Kidney (tissue), 22 donors: Measurements from ENCODE around the gene YBX2. TPM values are rescaled to one million over a fixed set of nuclear protein-coding genes. Genes with fewer than 3 reads are reported as not detected.
A peak's percentile ranks its signal among the peaks of the same experiment; 100 is the strongest.

Source experiments
- DNase-seq, 5 donors: peaks; one replicate each; pipeline ENCODE4 v3.0.0-alpha.2; 2013 to 2020
- FAIRE-seq: peaks from 2 replicates; lab custom pipeline; 2012; peaks lifted over from hg19 to GRCh38; lab: Jason Lieb, UNC
- H3K27ac ChIP-seq, 2 donors: one replicate each; pipeline ENCODE4 v1.7.0; 2013; ENCODE audit warnings: low read depth in 2 of 2, low read length in 2 of 2, inconsistent platforms in 1 of 2
- H3K27me3 ChIP-seq: one replicate; pipeline ENCODE4 v1.7.1; 2013; ENCODE audit warnings: low read length, inconsistent platforms; ENCODE audit not compliant: control insufficient read depth, insufficient read depth
- H3K36me3 ChIP-seq, 3 donors: one replicate each; pipeline versions ENCODE4 v1.7.0 to v1.7.1; 2013; ENCODE audit warnings: low read length in 3 of 3, control low read depth in 1 of 3, inconsistent platforms in 1 of 3; ENCODE audit not compliant: insufficient read depth in 3 of 3, control insufficient read depth in 2 of 3
- H3K4me1 ChIP-seq, 3 donors: one replicate each; pipeline versions ENCODE4 v1.7.0 to v1.7.1; 2013; ENCODE audit warnings: low read length in 3 of 3, inconsistent platforms in 1 of 3, low read depth in 1 of 3; ENCODE audit not compliant: control insufficient read depth in 2 of 3, insufficient read depth in 2 of 3
- H3K4me3 ChIP-seq, 3 donors: one replicate each; pipeline versions ENCODE4 v1.7.0 to v1.8.1; 2013; ENCODE audit warnings: low read length in 3 of 3, control low read depth in 1 of 3, inconsistent platforms in 1 of 3
- H3K9ac ChIP-seq, 3 donors: one replicate each; pipeline versions ENCODE4 v1.7.0 to v1.7.1; 2013; ENCODE audit warnings: low read length in 3 of 3, control low read depth in 1 of 3, inconsistent platforms in 1 of 3
- H3K9me3 ChIP-seq, 3 donors: one replicate each; pipeline versions ENCODE4 v1.7.0 to v1.7.1; 2013; ENCODE audit warnings: low read length in 3 of 3, control low read depth in 1 of 3, inconsistent platforms in 1 of 3; ENCODE audit not compliant: control insufficient read depth in 2 of 3, insufficient read depth in 1 of 3
- intact Hi-C: fragments of 100-400 bp; cut with DNase I; formaldehyde crosslinking; loops from one replicate; pipeline ENCODE4 v1.11.1; 2022
- long read RNA-seq, 10 donors: library from polyadenylated mRNA in 1 of 10; unstranded in 1 of 10; transcript quantifications; one replicate each; pipeline ENCODE4 v2.0.0 and lab custom pipeline, GENCODE V29; 2021 to 2026
- polyA plus RNA-seq: library from polyadenylated mRNA; stranded (reverse); fragments of 350-450 nt; fragmentation: Illumina TruSeq; extraction: RNeasy Lipid Tissue Mini Kit (QIAGEN cat#74804); gene quantifications from one replicate; pipeline ENCODE4 v1.2.3, GENCODE V29; 2014; ENCODE audit warnings: low read depth, low replicate concordance; ENCODE audit not compliant: insufficient read depth
- total RNA-seq: library from RNA; stranded (reverse); fragmentation: NEBNext Ultra II Directional; extraction: Animal tissue kit (Norgen Biotek cat#: 25700); gene quantifications from one replicate; pipeline ENCODE4 v1.2.1, GENCODE V29; 2021
- TF ChIP-seq, protein P1 (sequence below): IDR thresholded peaks from 3 replicates; pipeline ENCODE4 v1.5.1; 2012; ENCODE audit warnings: mild to moderate bottlenecking, moderate library complexity, borderline replicate concordance; ENCODE audit not compliant: insufficient read depth; ENCODE audit errors: extremely low read depth
- donor health status: control.
- donor health status: control.
- donor health status: control.
- donor health status: control.
- donor health status: control.
- donor health status: DM: yes; HTN: yes; CAD: no.
- donor health status: Normal renal cell carcinoma (clear cell type).

YBX2 gene
- total RNA-seq (1.3 TPM), polyA plus RNA-seq (3.3 TPM)
- long read RNA-seq, donor 1 = 0 reads
- long read RNA-seq, donor 2, partial matches to known transcripts = 350 of 355 reads
- long read RNA-seq, donor 2, other reads (novel, unspliced or antisense) = 5 of 355 reads
- long read RNA-seq, donor 3, partial matches to known transcripts = 291 of 304 reads
- long read RNA-seq, donor 3, other reads (novel, unspliced or antisense) = 13 of 304 reads
- long read RNA-seq, donor 4 = 0 reads
- long read RNA-seq, donor 5 = 0 reads
- long read RNA-seq, donor 6 = 0 reads
- long read RNA-seq, donor 7 = 0 reads
- long read RNA-seq, donor 8, partial matches to known transcripts = 0 of 1 reads
- long read RNA-seq, donor 8, other reads (novel, unspliced or antisense) = 0 of 1 reads
- long read RNA-seq, donor 9, full-length matches to known transcripts = 1 of 225 reads
- long read RNA-seq, donor 9, partial matches to known transcripts = 136 of 225 reads
- long read RNA-seq, donor 9, other reads (novel, unspliced or antisense) = 88 of 225 reads
- long read RNA-seq, donor 10 = 0 reads

DNA sequence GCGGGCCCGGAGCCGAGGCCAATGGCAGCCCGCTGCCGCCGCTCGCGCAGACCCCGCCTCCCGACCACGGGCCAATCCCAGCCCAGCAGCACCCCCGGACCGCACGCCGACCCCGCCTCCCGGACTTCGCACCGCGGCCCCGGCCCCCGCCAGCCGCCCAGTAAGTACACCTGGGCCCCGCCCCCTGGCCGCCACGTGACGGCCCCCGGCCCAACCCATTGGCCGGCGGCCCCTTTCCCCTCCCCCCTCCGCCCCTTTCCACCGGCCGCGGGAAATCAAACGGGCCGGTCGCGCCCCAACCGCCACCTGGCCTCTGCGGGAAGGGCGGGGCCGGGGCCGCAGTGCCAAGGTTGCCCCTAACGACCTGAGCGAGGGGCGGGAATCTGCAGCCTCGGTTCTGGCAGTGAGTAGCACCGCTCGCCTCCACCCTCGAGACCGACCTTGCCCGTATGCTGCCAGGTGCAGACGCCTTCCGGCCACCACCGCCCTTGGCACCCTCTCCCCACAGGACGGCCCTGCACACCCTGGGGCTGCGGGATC is at the start of gene YBX2:
Gene YBX2, minus strand, starts transcription at position 26 of the 540 bp plus-strand sequence. CDS start 139 bp downstream, outside the sequence.
- DNase-seq (peak; percentile 84 to 93 (median 87)), FAIRE-seq (no peak)
- Histone ChIP-seq H3K9ac (no peak within 1 kb of the TSS), H3K27ac (no peak within 1 kb of the TSS), H3K4me3 (no peak within 1 kb of the TSS), H3K9me3 (no peaks in the 10 kb centered on the region), H3K27me3 (peaks cover 3% of the 10 kb centered on the region), H3K36me3 (no peaks in the 10 kb centered on the region), H3K4me1 (peaks cover 0 to 15% (median 14%) of the 10 kb centered on the region in 3 donors)
- intact Hi-C loops = no loop called here
- TF ChIP-seq, protein P1, sequence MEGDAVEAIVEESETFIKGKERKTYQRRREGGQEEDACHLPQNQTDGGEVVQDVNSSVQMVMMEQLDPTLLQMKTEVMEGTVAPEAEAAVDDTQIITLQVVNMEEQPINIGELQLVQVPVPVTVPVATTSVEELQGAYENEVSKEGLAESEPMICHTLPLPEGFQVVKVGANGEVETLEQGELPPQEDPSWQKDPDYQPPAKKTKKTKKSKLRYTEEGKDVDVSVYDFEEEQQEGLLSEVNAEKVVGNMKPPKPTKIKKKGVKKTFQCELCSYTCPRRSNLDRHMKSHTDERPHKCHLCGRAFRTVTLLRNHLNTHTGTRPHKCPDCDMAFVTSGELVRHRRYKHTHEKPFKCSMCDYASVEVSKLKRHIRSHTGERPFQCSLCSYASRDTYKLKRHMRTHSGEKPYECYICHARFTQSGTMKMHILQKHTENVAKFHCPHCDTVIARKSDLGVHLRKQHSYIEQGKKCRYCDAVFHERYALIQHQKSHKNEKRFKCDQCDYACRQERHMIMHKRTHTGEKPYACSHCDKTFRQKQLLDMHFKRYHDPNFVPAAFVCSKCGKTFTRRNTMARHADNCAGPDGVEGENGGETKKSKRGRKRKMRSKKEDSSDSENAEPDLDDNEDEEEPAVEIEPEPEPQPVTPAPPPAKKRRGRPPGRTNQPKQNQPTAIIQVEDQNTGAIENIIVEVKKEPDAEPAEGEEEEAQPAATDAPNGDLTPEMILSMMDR = no peak

DNA sequence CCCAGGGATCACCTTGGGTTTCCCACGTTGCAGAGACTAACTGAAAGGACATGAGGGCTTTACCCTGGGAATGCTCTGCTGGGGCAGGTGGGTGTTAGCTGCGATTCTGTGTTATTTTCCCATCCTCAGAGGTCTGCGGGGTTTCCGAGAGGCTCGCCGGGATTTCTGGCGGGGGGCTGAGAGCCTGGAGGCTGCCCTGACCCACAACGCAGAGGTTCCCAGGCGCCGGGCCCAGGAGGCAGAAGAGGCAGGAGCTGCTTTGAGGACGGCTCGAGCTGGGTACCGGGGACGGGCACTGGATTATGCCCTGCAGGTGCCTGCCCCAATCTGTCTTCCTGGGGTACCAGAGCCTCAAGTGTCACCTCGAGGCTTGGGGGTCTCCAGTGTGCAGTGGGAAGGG is 48.8 kb upstream of the YBX2 start:
- no peak overlapping the region for H3K9ac ChIP-seq

DNA sequence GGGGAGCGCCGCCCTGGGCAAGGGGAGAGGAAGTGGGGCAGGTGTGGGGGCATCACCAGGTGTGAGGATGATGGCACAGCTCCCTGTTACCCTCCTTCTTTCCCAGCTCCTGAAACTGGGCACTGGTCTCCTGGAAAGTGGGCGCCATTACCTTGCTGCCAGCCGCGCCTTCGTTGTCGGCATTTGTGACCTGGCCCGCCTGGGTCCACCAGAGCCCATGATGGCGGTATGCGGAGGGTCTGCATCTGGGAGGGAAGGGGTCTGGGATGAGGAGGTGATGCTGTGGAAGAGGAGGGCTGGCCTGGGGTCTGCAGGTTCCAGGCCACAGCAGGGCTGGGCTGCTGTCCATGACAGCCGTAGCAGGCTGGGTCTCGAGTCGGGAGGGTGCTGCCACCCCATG is 47.4 kb upstream of the YBX2 start:
- Histone ChIP-seq H3K27me3 (no peaks in the 10 kb centered on the region), H3K4me3 (no peak overlapping the region), H3K4me1 (no peaks in the 10 kb centered on the region), H3K9me3 (no peaks in the 10 kb centered on the region), H3K9ac (no peak overlapping the region), H3K27ac (no peak overlapping the region), H3K36me3 (no peaks in the 10 kb centered on the region)
- intact Hi-C loops = no loop called here
- FAIRE-seq (no peak), DNase-seq (no peak)
- TF ChIP-seq, protein P1 = no peak

More for the DNA sequence above, 48.8 kb upstream of the YBX2 start:
- H3K9me3 ChIP-seq = no peaks in the 10 kb centered on the region
- FAIRE-seq (no peak), DNase-seq (no peak)
- H3K4me1 ChIP-seq = no peaks in the 10 kb centered on the region
- TF ChIP-seq, protein P1 = no peak
- no peaks in the 10 kb centered on the region for H3K27me3 ChIP-seq
- intact Hi-C loops = no loop called here
- no peaks in the 10 kb centered on the region for H3K36me3 ChIP-seq
- no peak overlapping the region for H3K27ac ChIP-seq
- H3K4me3 ChIP-seq = no peak overlapping the region
